Measurements from ENCODE around the gene ESD.

The ESD gene

GRCh38 chr13:46745706-46746105 is 51.3 kb downstream of the ESD start:
- Histone ChIP-seq H3K9me3 (ENCODE audit: control insufficient read depth, insufficient read depth, low read length) (no peaks in the 10 kb centered on the region), H3K27ac (ENCODE audit: low read depth, low read length) (no peak overlapping the region), H3K4me3 (ENCODE audit: low read length) (no peak overlapping the region), H3K27me3 (ENCODE audit: control insufficient read depth, low read length) (no peaks in the 10 kb centered on the region), H4K20me1 (ENCODE audit: control insufficient read depth, insufficient read depth, low read depth, low read length) (no peaks in the 10 kb centered on the region), H3K4me1 (ENCODE audit: control insufficient read depth, low read length) (0 out of 2 replicates have a peak, but pooled peaks cover 3% of the 10 kb centered on the region), H3K79me2 (ENCODE audit: control insufficient read depth, low read length) (no peaks in the 10 kb centered on the region), H3F3A (ENCODE audit: control insufficient read depth, insufficient read depth) (no peaks in the 10 kb centered on the region), H3K4me2 (ENCODE audit: low read length) (no peak overlapping the region), H3K9me2 (replicated peaks; ENCODE audit: control insufficient read depth, low read length) (no peaks in the 10 kb centered on the region), H3K36me3 (ENCODE audit: control insufficient read depth, low read length) (peaks cover 14% of the 10 kb centered on the region)
- TF ChIP-seq, protein P1, sequence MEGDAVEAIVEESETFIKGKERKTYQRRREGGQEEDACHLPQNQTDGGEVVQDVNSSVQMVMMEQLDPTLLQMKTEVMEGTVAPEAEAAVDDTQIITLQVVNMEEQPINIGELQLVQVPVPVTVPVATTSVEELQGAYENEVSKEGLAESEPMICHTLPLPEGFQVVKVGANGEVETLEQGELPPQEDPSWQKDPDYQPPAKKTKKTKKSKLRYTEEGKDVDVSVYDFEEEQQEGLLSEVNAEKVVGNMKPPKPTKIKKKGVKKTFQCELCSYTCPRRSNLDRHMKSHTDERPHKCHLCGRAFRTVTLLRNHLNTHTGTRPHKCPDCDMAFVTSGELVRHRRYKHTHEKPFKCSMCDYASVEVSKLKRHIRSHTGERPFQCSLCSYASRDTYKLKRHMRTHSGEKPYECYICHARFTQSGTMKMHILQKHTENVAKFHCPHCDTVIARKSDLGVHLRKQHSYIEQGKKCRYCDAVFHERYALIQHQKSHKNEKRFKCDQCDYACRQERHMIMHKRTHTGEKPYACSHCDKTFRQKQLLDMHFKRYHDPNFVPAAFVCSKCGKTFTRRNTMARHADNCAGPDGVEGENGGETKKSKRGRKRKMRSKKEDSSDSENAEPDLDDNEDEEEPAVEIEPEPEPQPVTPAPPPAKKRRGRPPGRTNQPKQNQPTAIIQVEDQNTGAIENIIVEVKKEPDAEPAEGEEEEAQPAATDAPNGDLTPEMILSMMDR (IDR thresholded peaks at IDR 0.05; ENCODE audit: low read depth, low read length, poor library complexity, severe bottlenecking): no peak
- TF ChIP-seq EZH2phosphoT487 (IDR thresholded peaks at IDR 0.05; ENCODE audit: borderline replicate concordance, low read length): no peak

DNA sequence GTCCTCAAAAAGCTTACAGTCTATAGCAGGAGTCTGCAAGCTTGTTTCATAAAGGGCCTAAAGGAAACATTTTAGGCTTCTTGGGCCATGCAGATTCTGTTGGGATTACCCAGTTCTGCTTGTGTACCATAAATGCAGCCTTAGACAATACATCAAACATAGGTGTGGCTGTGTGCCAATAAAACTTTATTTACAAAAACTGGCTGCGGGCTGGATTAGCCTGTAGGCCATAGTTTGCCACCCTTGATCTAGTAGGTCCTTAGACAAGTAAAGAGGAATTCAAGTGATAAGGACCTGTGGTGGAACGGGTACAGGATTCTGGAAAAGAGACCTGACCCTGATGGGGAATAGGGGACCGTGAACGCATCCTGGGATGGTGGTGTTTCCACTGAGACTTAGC is 51.9 kb downstream of the ESD start:
- H3K79me2 ChIP-seq (ENCODE audit: control insufficient read depth, low read length): no peaks in the 10 kb centered on the region
- peaks cover 9% of the 10 kb centered on the region; the same call in 1 of the 2 replicates for H3K36me3 ChIP-seq (ENCODE audit: control insufficient read depth, low read length)
- H3K27ac ChIP-seq (ENCODE audit: low read depth, low read length): no peak overlapping the region
- TF ChIP-seq EZH2phosphoT487 (IDR thresholded peaks at IDR 0.05; ENCODE audit: borderline replicate concordance, low read length): no peak
- TF ChIP-seq, protein P1 (IDR thresholded peaks at IDR 0.05; ENCODE audit: low read depth, low read length, poor library complexity, severe bottlenecking): no peak
- H3K4me3 ChIP-seq (ENCODE audit: low read length): no peak overlapping the region
- no peaks in the 10 kb centered on the region for H3K4me1 ChIP-seq (ENCODE audit: control insufficient read depth, low read length)
- H4K20me1 ChIP-seq (ENCODE audit: control insufficient read depth, insufficient read depth, low read depth, low read length): no peaks in the 10 kb centered on the region
- H3F3A ChIP-seq (ENCODE audit: control insufficient read depth, insufficient read depth): no peaks in the 10 kb centered on the region
- no peak overlapping the region for H3K4me2 ChIP-seq (ENCODE audit: low read length)
- no peaks in the 10 kb centered on the region for H3K9me3 ChIP-seq (ENCODE audit: control insufficient read depth, insufficient read depth, low read length)
- H3K27me3 ChIP-seq (ENCODE audit: control insufficient read depth, low read length): no peaks in the 10 kb centered on the region
- no peaks in the 10 kb centered on the region for H3K9me2 ChIP-seq (replicated peaks; ENCODE audit: control insufficient read depth, low read length)

- Histone ChIP-seq H3K27ac (ENCODE audit: low read depth, low read length) (no peak overlapping the region), H3K4me3 (ENCODE audit: low read length) (no peak overlapping the region), H3K36me3 (ENCODE audit: control insufficient read depth, low read length) (peaks cover 12% of the 10 kb centered on the region), H3K9me3 (ENCODE audit: control insufficient read depth, insufficient read depth, low read length) (no peaks in the 10 kb centered on the region), H3K4me2 (ENCODE audit: low read length) (no peak overlapping the region), H4K20me1 (ENCODE audit: control insufficient read depth, insufficient read depth, low read depth, low read length) (no peaks in the 10 kb centered on the region), H3K4me1 (ENCODE audit: control insufficient read depth, low read length) (no peaks in the 10 kb centered on the region), H3K79me2 (ENCODE audit: control insufficient read depth, low read length) (no peaks in the 10 kb centered on the region), H3F3A (ENCODE audit: control insufficient read depth, insufficient read depth) (no peaks in the 10 kb centered on the region), H3K27me3 (ENCODE audit: control insufficient read depth, low read length) (no peaks in the 10 kb centered on the region), H3K9me2 (replicated peaks; ENCODE audit: control insufficient read depth, low read length) (no peaks in the 10 kb centered on the region)
- TF ChIP-seq EZH2phosphoT487 (IDR thresholded peaks at IDR 0.05; ENCODE audit: borderline replicate concordance, low read length): no peak
- TF ChIP-seq, protein P1 (IDR thresholded peaks at IDR 0.05; ENCODE audit: low read depth, low read length, poor library complexity, severe bottlenecking): no peak
Measured at GRCh38 chr13:46743191-46743590, 53.8 kb downstream of the ESD start.
